ENCODE results near the gene GATAD2A. TPM values are rescaled to one million over a fixed set of nuclear protein-coding genes. Genes with fewer than 3 reads are reported as not detected.

The GATAD2A gene
- total RNA-seq, 1 experiment from 2014 or later: 189 TPM

- Histone ChIP-seq H3K79me2 (ENCODE audit: insufficient read depth, low read length) (no peaks in the 10 kb centered on the region), H3T11ph (ENCODE audit: low read length) (no peak overlapping the region), H3K56ac (ENCODE audit: insufficient read length, low read depth, low read length) (no peak overlapping the region), H2BK5ac (ENCODE audit: insufficient read length, low read length) (no peak overlapping the region), H4K8ac (replicated peaks; ENCODE audit: insufficient read length, low read depth, low read length) (no peak overlapping the region), H3K4ac (ENCODE audit: low read depth, low read length) (no peak overlapping the region), H4K20me1 (ENCODE audit: control insufficient read depth, insufficient read depth, insufficient read length) (no peaks in the 10 kb centered on the region), H3K9me3 (ENCODE audit: control insufficient read depth, low read depth, low read length) (no peaks in the 10 kb centered on the region), H3K27ac (ENCODE audit: insufficient read length, low read depth, low read length) (no peak overlapping the region), H3K23me2 (ENCODE audit: insufficient read length, low read depth, low read length, poor library complexity, severe bottlenecking) (no peaks in the 10 kb centered on the region), H3K23ac (ENCODE audit: insufficient read length, low read depth, low read length) (no peak overlapping the region), H2BK20ac (ENCODE audit: low read depth, low read length, poor library complexity, severe bottlenecking) (no peak overlapping the region), H2BK15ac (ENCODE audit: low read depth, low read length) (no peak overlapping the region), H3K4me2 (ENCODE audit: insufficient read depth, insufficient read length, low read length) (no peak overlapping the region), H2AK5ac (ENCODE audit: insufficient read length, low read length) (no peak overlapping the region), H4K91ac (ENCODE audit: insufficient read length, low read depth, low read length) (no peak overlapping the region), H2BK120ac (ENCODE audit: low read depth, low read length, poor library complexity, severe bottlenecking) (no peak overlapping the region), H3K18ac (ENCODE audit: insufficient read length, low read depth, low read length) (no peak overlapping the region), H3K14ac (ENCODE audit: insufficient read depth, low read length) (no peak overlapping the region), H3K79me1 (ENCODE audit: insufficient read depth, low read depth, low read length, poor library complexity, severe bottlenecking) (no peaks in the 10 kb centered on the region), H4K5ac (ENCODE audit: insufficient read length, low read depth, low read length) (no peak overlapping the region), H2BK12ac (ENCODE audit: insufficient read length, low read depth, low read length) (no peak overlapping the region), H3K4me1 (ENCODE audit: insufficient read depth, low read length) (no peaks in the 10 kb centered on the region), H3K9ac (ENCODE audit: extremely low read depth, insufficient read length, low read length) (no peak overlapping the region), H2AFZ (ENCODE audit: low read length) (no peak overlapping the region), H3K27me3 (ENCODE audit: insufficient read depth, low read length) (no peaks in the 10 kb centered on the region)
- no peak for TF ChIP-seq CTCF (conservative IDR thresholded peaks at IDR 0.05)
- peaks cover 0 to 11% of the 10 kb centered on the region in 2 experiments; a peak in 2 of 4 replicates for H3K4me1 Mint-ChIP-seq
- peaks cover 2 to 4% (median 2%) of the 10 kb centered on the region in 3 experiments; a peak in 4 of 7 replicates for H3K36me3 Mint-ChIP-seq (ENCODE audit: insufficient read depth in 1 of 3, low read depth in 3 of 3)
- H3K27me3 Mint-ChIP-seq (ENCODE audit: low read depth): peaks cover 3% of the 10 kb centered on the region; the same call in 1 of the 2 replicates
- WGBS (ENCODE audit: extremely low coverage, insufficient read length, low lambda C conversion rate): no CpG with 5 or more reads among the region's 19 CpGs
- H3K27ac Mint-ChIP-seq: no peak overlapping the region
- DNase-seq: no peak
- H3K4me3 Mint-ChIP-seq: no peak overlapping the region
- no peaks in the 10 kb centered on the region; a peak in 1 of 5 replicates for H3K9me3 Mint-ChIP-seq
These were observed 141.3 kb downstream of the GATAD2A start for GRCh38 chr19:19546751-19547162.
